HCT116 (cell line): ENCODE data around the gene EEPD1. TPM values are rescaled to one million over a fixed set of nuclear protein-coding genes. Genes with fewer than 3 reads are reported as not detected.

Source experiments
- ATAC-seq: fragments of 200-7000 bp; cut with Tn5 transposase; 2 replicates; pipeline ENCODE4 v1.9.1; 2020; ENCODE audit warnings: mild to moderate bottlenecking, moderate library complexity
- BruUV-seq: library from RNA; stranded (reverse); fragments of 400-500 nt; replicated peaks from 2 replicates; lab custom pipeline; 2021; lab: Mats Ljungman, UMichigan
- CTCF ChIA-PET: fragments of 300-600 bp; sonication (Branson Sonifier 250); formaldehyde crosslinking; loops from one replicate; lab custom pipeline; 2021; ENCODE audit warnings: antibody characterized with exemption; lab: Charles Lee
- POLR2A ChIA-PET: fragments of 300-600, 350-600 bp; sonication (Branson Sonifier 250); formaldehyde crosslinking; loops from one replicate; lab custom pipeline; 2021; ENCODE audit warnings: antibody characterized with exemption; lab: Charles Lee
- RAD21 ChIA-PET, 2 experiments: fragments of 300-600 bp; sonication (Branson Sonifier 250); formaldehyde crosslinking; loops; one replicate each; lab custom pipeline; 2023; ENCODE audit warnings: low total read pairs in 2 of 2; ENCODE audit not compliant: uncharacterized antibody in 2 of 2, unreplicated experiment in 2 of 2, low non-redundant PET in 1 of 2; lab: Charles Lee
- DNase-seq: peaks from one replicate; pipeline ENCODE4 v3.0.0-alpha.2; 2010; ENCODE audit warnings: low read depth, low spot score
- H2AFZ ChIP-seq: fragments of 200-600 bp; shearing (Covaris generic), sonication (generic); 2 replicates; pipeline ENCODE4 v1.6.1; 2017; ENCODE audit warnings: low read depth, mixed run types, mixed read lengths, antibody characterized with exemption, low read length; ENCODE audit not compliant: poor library complexity, severe bottlenecking
- H3K27ac ChIP-seq: 2 replicates; pipeline ENCODE4 v1.5.1; 2012; ENCODE audit warnings: low read depth, low read length
- H3K27me3 ChIP-seq: fragments of 200-600 bp; sonication (generic); 2 replicates; pipeline ENCODE4 v1.6.1; 2016; ENCODE audit warnings: mixed run types, low read length, mixed read lengths; ENCODE audit not compliant: insufficient read depth
- H3K36me3 ChIP-seq, 2 experiments: fragments of 200-500 bp in 1 of 2; fragments of 200-600 bp in 1 of 2; sonication (Bioruptor generic) in 1 of 2; sonication (generic) in 1 of 2; 2 replicates each; pipeline versions ENCODE4 v1.5.1 to v1.6.1; 2014 to 2016; ENCODE audit warnings: low read length in 2 of 2, inconsistent platforms in 1 of 2, mixed read lengths in 1 of 2, mixed run types in 1 of 2; ENCODE audit not compliant: insufficient read depth in 2 of 2, control insufficient read depth in 1 of 2
- H3K4me1 ChIP-seq, 2 experiments: fragments of 200-600 bp in 1 of 2; sonication (generic) in 1 of 2; 2 replicates each; pipeline versions ENCODE4 v1.5.1 to v1.6.1; 2012 to 2017; ENCODE audit warnings: low read length in 2 of 2, inconsistent platforms in 1 of 2, mild to moderate bottlenecking in 1 of 2, mixed read lengths in 1 of 2, mixed run types in 1 of 2, moderate library complexity in 1 of 2; ENCODE audit not compliant: insufficient read depth in 2 of 2, control insufficient read depth in 1 of 2
- H3K4me2 ChIP-seq: fragments of 200-600 bp; sonication (generic); 2 replicates; pipeline ENCODE4 v1.6.1; 2017; ENCODE audit warnings: mixed run types, low read length, mixed read lengths
- H3K4me3 ChIP-seq, 2 experiments: fragments of 200-600 bp in 1 of 2; sonication (generic) in 1 of 2; replicated peaks in 1 of 2; 2 replicates each; pipeline ENCODE4 v1.5.1; 2011 to 2016; ENCODE audit warnings: low read length in 2 of 2, control low read depth in 1 of 2, low read depth in 1 of 2, mild to moderate bottlenecking in 1 of 2, mixed read lengths in 1 of 2, mixed run types in 1 of 2
- H3K79me2 ChIP-seq: fragments of 200-600 bp; sonication (generic); 2 replicates; pipeline ENCODE4 v1.6.1; 2017; ENCODE audit warnings: mild to moderate bottlenecking, mixed run types, low read length, moderate library complexity, mixed read lengths; ENCODE audit not compliant: insufficient read depth
- H3K9ac ChIP-seq: fragments of 200-600 bp; sonication (generic); 2 replicates; pipeline ENCODE4 v1.6.1; 2016; ENCODE audit warnings: low read length, mixed read lengths
- H3K9me2 ChIP-seq: fragments of 200-600 bp; sonication (generic), shearing (Covaris generic); 2 replicates; pipeline ENCODE4 v1.6.1; 2017; ENCODE audit warnings: mixed run types, mild to moderate bottlenecking, moderate library complexity; ENCODE audit not compliant: insufficient read depth
- H3K9me3 ChIP-seq, 2 experiments: fragments of 200-500 bp in 1 of 2; fragments of 200-600 bp in 1 of 2; sonication (Bioruptor generic) in 1 of 2; sonication (generic) in 1 of 2; 2 replicates each; pipeline ENCODE4 v1.6.1; 2014 to 2017; ENCODE audit warnings: low read length in 2 of 2, mixed read lengths in 2 of 2, inconsistent platforms in 1 of 2, low read depth in 1 of 2, mild to moderate bottlenecking in 1 of 2, mixed run types in 1 of 2, moderate library complexity in 1 of 2; ENCODE audit not compliant: control insufficient read depth in 1 of 2, insufficient read depth in 1 of 2
- H4K20me1 ChIP-seq: fragments of 200-600 bp; sonication (generic), shearing (Covaris generic); 2 replicates; pipeline ENCODE4 v1.6.1; 2017; ENCODE audit warnings: mixed run types, mild to moderate bottlenecking, moderate library complexity; ENCODE audit not compliant: insufficient read depth
- CBX3 ChIP-seq: IDR thresholded peaks from 2 replicates; pipeline ENCODE4 v1.6.1; 2012; ENCODE audit warnings: low read depth
- CTCF ChIP-seq, 3 experiments: fragments of 200-600 bp in 1 of 3; sonication (generic) in 1 of 3; IDR thresholded peaks in 2 of 3; conservative IDR thresholded peaks in 1 of 3; 2 replicates each; pipeline ENCODE4 v1.5.1; 2012 to 2017; ENCODE audit warnings: low read depth in 2 of 3, low read length in 2 of 3, antibody characterized with exemption in 1 of 3, borderline replicate concordance in 1 of 3, control low read depth in 1 of 3, mild to moderate bottlenecking in 1 of 3, mixed read lengths in 1 of 3, mixed run types in 1 of 3, moderate library complexity in 1 of 3; ENCODE audit not compliant: insufficient read depth in 1 of 3
- EGR1 ChIP-seq: IDR thresholded peaks from 2 replicates; pipeline ENCODE4 v1.6.1; 2012; ENCODE audit warnings: low read depth
- ELF1 ChIP-seq: IDR thresholded peaks from 2 replicates; pipeline ENCODE4 v1.6.1; 2012; ENCODE audit warnings: low read depth, borderline replicate concordance
- EZH2phosphoT487 ChIP-seq: fragments of 200-600 bp; IDR thresholded peaks from 2 replicates; pipeline ENCODE4 v1.6.1; 2018; ENCODE audit warnings: antibody characterized with exemption, borderline replicate concordance
- JUND ChIP-seq: IDR thresholded peaks from 2 replicates; pipeline ENCODE4 v1.6.1; 2012
- POLR2AphosphoS5 ChIP-seq: IDR thresholded peaks from 2 replicates; pipeline ENCODE4 v1.6.1; 2011; ENCODE audit warnings: mild to moderate bottlenecking, low read depth, low read length, moderate library complexity
- RAD21 ChIP-seq: IDR thresholded peaks from 2 replicates; pipeline ENCODE4 v1.6.1; 2012; ENCODE audit warnings: low read depth, mild to moderate bottlenecking
- SIN3A ChIP-seq: IDR thresholded peaks from 2 replicates; pipeline ENCODE4 v1.6.1; 2012; ENCODE audit warnings: low read depth
- SP1 ChIP-seq: IDR thresholded peaks from 2 replicates; pipeline ENCODE4 v1.6.1; 2012; ENCODE audit warnings: low read depth
- SRF ChIP-seq: IDR thresholded peaks from 2 replicates; pipeline ENCODE4 v1.6.1; 2012; ENCODE audit warnings: low read depth
- TCF7L2 ChIP-seq: IDR thresholded peaks from 2 replicates; pipeline ENCODE4 v1.7.0; 2011; ENCODE audit warnings: borderline replicate concordance, inconsistent platforms; ENCODE audit not compliant: insufficient read depth, insufficient read length; ENCODE audit errors: extremely low read depth
- YY1 ChIP-seq: IDR thresholded peaks from 2 replicates; pipeline ENCODE4 v1.6.1; 2011; ENCODE audit warnings: low read length, low read depth, moderate library complexity, mild to moderate bottlenecking; ENCODE audit not compliant: insufficient replicate concordance; ENCODE audit errors: extremely low read depth
- ZBTB33 ChIP-seq: IDR thresholded peaks from 2 replicates; pipeline ENCODE4 v1.6.1; 2011; ENCODE audit warnings: mild to moderate bottlenecking, low read length, moderate library complexity; ENCODE audit not compliant: insufficient replicate concordance; ENCODE audit errors: extremely low read depth
- ZFX ChIP-seq: fragments of 450-650 bp; IDR thresholded peaks from 2 replicates; pipeline ENCODE4 v1.6.1; 2017
- ZNF274 ChIP-seq: fragments of 200-500 bp; sonication (Bioruptor generic); IDR thresholded peaks from 2 replicates; pipeline ENCODE4 v1.6.1; 2014; ENCODE audit warnings: mild to moderate bottlenecking, low read depth, low read length, inconsistent platforms
- intact Hi-C: fragments of 100-400 bp; cut with micrococcal nuclease; formaldehyde crosslinking; loops from 2 replicates; pipeline ENCODE4 v1.10.0; 2022
- total RNA-seq: library from RNA; stranded (reverse); gene quantifications from one replicate; pipeline ENCODE4 v1.2.1, GENCODE V29; 2021; ENCODE audit not compliant: unreplicated experiment
- TF ChIP-seq, protein P1 (sequence below): IDR thresholded peaks from 2 replicates; pipeline ENCODE4 v1.6.1; 2012; ENCODE audit warnings: low read depth
- TF ChIP-seq, protein P2 (sequence below): IDR thresholded peaks from 2 replicates; pipeline ENCODE4 v1.6.1; 2012

Gene EEPD1
- total RNA-seq, 1 experiment from 2014 or later = 4.2 TPM

- no peaks in the 10 kb centered on the region for H4K20me1 ChIP-seq
- no peak overlapping the region for H3K4me3 ChIP-seq
- no peak for ATAC-seq
- CTCF ChIA-PET = no interaction called here
- no peak overlapping the region for H3K9ac ChIP-seq
- no peaks in the 10 kb centered on the region for H3K9me3 ChIP-seq
- no peaks in the 10 kb centered on the region for H3K9me2 ChIP-seq
- intact Hi-C loops = no loop called here
- no peaks in the 10 kb centered on the region for H3K4me1 ChIP-seq
- no peaks in the 10 kb centered on the region for H3K27me3 ChIP-seq
- no peaks in the 10 kb centered on the region for H3K79me2 ChIP-seq
- no peak for DNase-seq
- RAD21 ChIA-PET = no interaction called here
- H3K4me2 ChIP-seq = no peak overlapping the region
- no peaks in the 10 kb centered on the region for H3K36me3 ChIP-seq
- no peak overlapping the region for H2AFZ ChIP-seq
- H3K27ac ChIP-seq = no peak overlapping the region
- POLR2A ChIA-PET = no interaction called here
- TF ChIP-seq SIN3A = no peak
- no peak for TF ChIP-seq POLR2AphosphoS5
- no peak for TF ChIP-seq CTCF (IDR thresholded peaks at IDR 0.05 in 2 of 3, conservative IDR thresholded peaks at IDR 0.05 in 1 of 3; ENCODE audit: borderline replicate concordance in 1 of 3, insufficient read depth in 1 of 3, low read depth in 2 of 3, low read length in 2 of 3)
- no peak for TF ChIP-seq ZBTB33
- no peak for TF ChIP-seq SP1
- TF ChIP-seq, protein P1, sequence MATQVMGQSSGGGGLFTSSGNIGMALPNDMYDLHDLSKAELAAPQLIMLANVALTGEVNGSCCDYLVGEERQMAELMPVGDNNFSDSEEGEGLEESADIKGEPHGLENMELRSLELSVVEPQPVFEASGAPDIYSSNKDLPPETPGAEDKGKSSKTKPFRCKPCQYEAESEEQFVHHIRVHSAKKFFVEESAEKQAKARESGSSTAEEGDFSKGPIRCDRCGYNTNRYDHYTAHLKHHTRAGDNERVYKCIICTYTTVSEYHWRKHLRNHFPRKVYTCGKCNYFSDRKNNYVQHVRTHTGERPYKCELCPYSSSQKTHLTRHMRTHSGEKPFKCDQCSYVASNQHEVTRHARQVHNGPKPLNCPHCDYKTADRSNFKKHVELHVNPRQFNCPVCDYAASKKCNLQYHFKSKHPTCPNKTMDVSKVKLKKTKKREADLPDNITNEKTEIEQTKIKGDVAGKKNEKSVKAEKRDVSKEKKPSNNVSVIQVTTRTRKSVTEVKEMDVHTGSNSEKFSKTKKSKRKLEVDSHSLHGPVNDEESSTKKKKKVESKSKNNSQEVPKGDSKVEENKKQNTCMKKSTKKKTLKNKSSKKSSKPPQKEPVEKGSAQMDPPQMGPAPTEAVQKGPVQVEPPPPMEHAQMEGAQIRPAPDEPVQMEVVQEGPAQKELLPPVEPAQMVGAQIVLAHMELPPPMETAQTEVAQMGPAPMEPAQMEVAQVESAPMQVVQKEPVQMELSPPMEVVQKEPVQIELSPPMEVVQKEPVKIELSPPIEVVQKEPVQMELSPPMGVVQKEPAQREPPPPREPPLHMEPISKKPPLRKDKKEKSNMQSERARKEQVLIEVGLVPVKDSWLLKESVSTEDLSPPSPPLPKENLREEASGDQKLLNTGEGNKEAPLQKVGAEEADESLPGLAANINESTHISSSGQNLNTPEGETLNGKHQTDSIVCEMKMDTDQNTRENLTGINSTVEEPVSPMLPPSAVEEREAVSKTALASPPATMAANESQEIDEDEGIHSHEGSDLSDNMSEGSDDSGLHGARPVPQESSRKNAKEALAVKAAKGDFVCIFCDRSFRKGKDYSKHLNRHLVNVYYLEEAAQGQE = no peak
- no peak for TF ChIP-seq EZH2phosphoT487
- TF ChIP-seq EGR1 = no peak
- no peak for TF ChIP-seq SRF
- no peak for TF ChIP-seq ELF1
- TF ChIP-seq JUND = no peak
- TF ChIP-seq CBX3 = no peak
- no peak for TF ChIP-seq TCF7L2
- TF ChIP-seq RAD21 = no peak
- TF ChIP-seq ZFX = no peak
- no peak for TF ChIP-seq ZNF274
- TF ChIP-seq, protein P2, sequence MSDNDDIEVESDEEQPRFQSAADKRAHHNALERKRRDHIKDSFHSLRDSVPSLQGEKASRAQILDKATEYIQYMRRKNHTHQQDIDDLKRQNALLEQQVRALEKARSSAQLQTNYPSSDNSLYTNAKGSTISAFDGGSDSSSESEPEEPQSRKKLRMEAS = no peak
- TF ChIP-seq YY1 = no peak
- no TSS peak for BruUV-seq
Observed at GRCh38 chr7:36171503-36171902, 18.4 kb downstream of the EEPD1 start.
